GM19467 (cell line): ENCODE data around the gene PNPLA2.

Experiments used
- ATAC-seq: cut with Tn5 transposase; IDR thresholded peaks from one replicate; pipeline ENCODE4 v1.9.1; 2021; ENCODE audit warnings: mild to moderate bottlenecking, moderate library complexity; ENCODE audit not compliant: unreplicated experiment

The PNPLA2 gene

DNA sequence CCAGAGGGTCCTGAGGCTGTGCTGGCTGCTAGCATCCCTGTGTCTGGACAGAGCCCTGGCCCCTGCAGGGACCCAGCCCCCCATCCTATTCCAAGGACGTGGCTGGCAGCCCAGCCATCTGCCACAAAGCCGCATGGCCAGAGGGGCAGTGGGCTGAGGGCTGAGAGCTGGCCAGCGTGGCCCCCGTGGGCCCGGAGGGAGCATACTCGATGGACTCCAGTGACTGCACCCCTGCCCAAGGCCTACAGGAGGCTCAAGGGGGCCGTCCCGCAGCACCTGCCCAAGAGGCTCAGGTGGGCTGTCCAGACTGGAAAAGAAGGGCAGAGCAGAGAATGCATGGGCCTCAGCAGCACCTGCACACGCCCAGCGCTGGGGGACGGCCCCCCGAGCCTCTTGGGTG is 37.1 kb downstream of the PNPLA2 start:
- ATAC-seq: no peak

DNA sequence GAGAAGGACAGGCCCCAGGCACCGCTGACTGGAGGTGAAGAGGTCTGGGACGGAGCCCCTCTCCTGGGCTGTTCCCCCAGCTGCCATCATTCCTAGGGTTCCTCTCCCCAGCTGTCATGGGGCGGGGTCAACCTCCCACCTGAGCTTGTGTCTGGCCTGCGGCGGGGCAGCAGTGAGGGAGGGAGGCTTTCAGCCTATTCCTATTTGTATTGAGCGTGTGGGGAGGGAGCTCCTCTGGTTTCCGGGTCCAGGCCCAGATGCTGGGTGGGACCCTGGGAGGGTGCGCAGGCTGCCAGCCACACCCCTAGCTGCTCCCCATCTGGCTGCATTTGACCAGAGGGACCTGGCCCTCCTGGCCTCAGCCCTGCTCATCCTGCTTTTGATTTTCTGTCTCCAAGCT is 37.7 kb downstream of the PNPLA2 start:
- ATAC-seq: no peak

DNA sequence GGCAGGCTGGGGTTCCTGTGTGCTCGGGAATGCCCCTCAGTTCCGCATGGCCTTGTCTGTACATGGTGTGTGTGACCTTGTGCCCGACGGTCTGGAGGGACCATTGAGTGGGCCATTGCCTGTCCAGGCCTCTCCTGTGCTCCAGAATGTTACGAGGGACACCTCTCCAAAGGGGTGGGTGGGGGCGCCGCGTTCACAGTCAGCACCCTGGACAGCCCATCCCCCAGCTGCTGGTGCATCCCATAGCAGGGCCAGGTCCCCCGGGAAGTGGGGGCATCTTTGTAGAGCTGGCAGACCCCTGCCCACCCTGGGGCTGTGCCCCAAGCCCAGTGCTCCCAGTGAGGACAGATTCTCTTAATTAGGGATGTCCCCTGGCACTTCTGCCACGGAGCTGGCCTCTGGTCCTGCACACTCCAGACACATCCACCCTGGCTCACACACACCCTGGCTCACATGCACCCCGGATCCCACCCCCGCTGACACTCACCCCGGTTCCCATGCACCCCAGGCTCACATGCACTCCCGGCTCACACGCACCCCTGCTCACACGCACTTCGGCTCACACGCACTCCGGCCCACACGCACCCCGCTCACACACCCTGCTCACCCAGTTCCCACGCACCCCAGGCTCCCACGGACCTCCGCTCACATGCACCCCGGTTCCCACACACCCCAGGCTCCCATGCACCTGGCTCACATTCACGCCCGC is 39.5 kb downstream of the PNPLA2 start:
- no peak for ATAC-seq

DNA sequence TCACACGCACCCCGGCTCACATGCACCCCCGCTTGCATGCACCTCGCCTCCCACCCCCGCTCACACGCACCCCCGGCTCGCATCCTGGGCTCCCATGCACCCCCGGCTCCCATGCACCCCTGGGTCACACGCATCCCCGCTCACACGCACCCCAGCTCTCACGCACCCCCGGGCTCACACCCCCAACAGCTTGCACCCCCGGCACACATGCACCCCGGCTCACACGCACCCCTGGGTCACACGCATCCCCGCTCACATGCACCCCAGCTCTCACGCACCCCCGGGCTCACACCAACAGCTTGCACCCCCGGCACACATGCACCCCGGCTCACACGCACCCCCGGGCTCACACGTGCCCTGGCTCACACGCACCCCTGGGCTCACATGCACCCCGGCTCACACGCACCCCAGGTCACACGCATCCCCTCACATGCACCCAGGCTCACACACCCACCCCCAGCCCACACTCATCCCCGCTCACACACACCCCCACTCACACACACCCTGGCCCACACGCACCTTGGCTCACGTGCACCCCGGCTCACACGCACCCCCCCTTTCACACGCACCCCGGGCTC is 40.1 kb downstream of the PNPLA2 start:
- ATAC-seq: no peak

DNA sequence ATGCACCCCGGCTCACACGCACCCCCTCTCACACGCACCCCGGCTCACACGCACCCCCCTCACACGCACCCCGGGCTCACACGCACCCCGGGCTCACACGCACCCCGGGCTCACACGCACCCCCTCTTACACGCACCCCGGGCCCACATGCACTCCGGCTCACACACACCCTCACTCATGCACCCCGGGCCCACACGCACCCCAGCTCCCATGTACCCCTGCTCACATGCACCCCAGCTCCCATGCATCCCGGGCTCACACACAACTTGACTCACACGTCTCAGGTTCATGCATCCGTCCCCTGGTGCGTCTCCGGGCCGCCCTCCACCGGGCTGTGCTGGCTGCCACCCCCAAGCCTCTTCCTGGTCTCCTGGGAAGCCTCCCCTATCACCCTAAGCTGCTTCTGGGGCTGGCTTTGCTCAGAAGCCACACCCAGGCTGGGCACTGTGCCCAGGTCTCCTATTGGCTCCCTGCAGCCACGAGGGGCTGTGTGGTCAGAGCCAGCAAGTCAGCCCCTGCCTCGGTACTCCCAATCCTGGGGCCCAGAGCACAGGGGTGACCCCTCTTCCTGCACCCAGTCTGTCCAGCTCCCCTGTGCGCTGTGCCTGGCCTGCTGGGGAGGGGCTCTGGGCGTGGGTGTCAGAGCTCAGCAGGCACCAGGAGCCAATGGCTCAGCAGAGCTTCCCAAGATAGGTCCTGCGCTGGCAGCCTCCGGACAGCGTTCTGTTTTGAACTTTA is 40.8 kb downstream of the PNPLA2 start:
- no peak for ATAC-seq

DNA sequence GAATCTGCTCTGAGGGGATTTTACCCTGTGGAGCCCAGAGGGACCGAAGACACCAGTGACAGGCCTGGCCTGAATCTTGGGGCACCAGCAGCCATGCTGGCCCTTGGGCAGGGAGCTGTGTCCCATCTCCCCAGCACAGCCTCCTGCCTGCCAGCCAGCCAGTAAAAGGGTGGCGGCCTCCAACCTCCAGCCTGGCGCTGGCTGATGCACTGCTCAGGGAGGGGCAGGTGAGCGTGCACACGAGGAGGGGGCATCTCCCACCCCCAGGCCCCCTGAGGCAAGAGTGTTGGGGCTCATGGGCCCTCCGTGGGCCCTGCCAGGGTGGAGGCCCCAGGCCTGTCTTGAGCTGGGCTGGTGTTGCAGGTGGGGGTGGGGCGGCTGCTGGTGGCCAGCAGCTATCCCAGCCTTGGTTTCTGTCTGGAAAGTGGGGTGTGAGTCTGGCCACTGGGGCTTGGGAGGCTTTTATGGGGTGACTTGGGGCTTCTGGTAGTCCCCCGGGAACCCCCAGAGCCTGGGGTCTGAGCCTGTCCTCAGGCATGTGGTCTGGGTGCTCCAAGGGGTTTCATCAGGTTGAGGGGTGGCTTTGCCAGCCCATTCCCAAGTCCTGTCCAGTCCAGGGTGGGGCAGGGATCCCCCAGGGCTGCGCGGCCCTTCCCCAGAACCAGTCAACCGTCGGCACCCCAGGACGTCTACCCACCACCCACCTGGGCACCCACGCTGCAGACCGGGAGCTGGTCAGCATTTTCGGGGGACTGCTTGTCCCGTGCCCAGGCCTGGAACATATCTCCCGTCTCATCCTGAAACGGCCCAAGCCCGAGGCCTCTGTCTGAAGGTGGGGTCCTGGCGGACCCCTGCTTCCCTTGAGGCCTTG is 41.8 kb downstream of the PNPLA2 start:
- ATAC-seq: no peak

DNA sequence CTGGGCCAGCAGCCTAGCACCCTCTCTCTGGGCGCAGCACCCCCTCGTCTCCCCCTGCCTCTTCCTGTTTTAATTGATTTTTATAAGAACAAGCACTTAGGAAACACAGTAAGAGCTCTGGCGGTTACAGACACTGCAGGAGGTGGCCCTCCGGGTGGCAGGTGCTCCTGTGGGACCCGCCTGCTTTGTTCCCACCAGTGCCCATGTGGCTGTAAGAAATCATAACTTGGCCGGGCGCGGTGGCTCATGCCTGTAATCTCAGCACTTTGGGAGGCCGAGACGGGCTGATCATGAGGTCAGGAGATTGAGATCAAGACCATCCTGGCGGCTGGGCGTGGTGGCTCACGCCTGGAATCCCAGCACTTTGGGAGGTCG is 42.4 kb downstream of the PNPLA2 start:
- ATAC-seq: no peak

DNA sequence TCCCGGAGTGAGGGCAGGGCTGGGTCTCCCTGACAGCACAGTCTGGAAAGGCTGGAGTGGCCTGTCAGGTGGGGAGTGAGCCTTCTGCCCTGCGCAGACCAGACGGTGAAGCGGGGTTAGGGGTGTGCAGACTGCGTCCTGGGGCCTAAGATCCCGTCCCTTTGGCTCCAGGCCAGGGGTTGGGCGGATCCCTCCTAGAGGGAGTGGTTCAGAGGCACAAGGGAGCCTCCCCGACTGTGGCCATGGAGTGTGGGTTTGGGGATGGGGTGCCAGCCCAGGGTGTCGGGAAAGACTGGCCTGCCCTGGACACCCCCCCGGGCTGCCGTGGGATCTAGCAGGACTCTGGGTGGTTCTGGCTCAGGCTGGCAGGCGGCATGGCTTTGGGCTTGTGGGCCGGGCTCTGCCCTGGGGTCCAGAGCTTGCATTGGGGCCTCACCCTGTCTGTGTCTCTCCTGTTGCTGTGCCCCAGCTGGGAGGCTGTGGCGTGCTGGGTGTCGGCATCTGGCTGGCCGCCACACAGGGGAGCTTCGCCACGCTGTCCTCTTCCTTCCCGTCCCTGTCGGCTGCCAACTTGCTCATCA is 43.5 kb downstream of the PNPLA2 start:
- ATAC-seq: no peak

DNA sequence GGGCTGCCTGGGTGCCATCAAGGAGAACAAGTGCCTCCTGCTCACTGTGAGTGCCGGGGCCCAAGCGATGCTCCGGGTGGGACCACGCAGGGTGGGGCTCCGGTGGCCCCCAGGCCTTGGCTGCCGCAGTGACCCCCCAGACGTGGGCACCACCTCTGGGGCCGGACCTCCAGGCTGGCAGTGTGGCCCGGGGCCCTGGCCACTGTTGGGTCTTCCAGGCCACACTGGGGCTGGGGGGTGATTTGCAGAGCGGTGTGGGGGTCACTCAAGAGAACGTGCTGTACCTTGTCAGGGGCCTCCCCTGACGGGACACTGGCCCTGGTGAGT is 43.9 kb downstream of the PNPLA2 start:
- ATAC-seq: no peak

DNA sequence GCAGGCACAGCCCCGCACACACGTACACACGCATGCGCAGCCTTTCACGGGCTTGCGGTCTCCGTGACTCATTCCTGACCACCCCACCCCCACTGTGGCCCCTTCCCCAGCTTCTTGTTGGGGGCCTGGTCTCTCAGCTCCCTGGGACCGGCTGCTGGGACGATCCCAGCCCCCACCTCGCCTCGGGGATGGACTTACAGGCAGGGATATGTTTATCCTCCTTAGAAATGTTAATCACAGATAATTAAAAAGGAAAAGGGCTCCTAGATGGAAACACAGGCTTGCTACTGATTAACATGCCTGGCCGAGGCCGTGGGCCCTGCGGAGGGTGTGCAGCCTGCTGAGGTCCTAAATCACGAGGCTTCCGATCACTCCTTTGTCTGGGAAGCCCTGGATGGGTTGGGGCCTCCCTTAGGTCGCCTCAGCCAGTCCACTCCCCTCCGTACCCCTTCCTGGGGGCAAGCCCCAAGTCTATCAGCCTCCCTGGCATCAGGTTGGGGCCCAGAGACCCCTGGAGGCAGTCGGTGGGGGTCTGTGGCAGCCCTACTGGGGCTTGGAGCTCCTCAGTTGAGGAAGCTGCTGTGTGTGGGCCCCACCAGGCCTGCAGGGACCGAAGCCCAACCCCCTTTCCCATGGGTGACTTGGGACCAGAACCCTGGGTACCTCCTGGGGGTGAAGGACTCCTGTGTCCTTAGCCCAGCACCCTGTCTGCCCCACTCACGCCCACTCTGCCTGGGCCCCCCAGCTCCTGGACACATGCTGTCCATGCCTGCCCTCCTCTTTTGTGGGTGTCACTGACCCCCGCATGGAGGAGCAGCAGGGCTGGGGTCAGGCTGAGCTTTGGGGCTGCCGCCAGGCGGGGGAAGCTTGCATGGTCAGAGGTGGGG is 44.6 kb downstream of the PNPLA2 start:
- ATAC-seq: no peak

DNA sequence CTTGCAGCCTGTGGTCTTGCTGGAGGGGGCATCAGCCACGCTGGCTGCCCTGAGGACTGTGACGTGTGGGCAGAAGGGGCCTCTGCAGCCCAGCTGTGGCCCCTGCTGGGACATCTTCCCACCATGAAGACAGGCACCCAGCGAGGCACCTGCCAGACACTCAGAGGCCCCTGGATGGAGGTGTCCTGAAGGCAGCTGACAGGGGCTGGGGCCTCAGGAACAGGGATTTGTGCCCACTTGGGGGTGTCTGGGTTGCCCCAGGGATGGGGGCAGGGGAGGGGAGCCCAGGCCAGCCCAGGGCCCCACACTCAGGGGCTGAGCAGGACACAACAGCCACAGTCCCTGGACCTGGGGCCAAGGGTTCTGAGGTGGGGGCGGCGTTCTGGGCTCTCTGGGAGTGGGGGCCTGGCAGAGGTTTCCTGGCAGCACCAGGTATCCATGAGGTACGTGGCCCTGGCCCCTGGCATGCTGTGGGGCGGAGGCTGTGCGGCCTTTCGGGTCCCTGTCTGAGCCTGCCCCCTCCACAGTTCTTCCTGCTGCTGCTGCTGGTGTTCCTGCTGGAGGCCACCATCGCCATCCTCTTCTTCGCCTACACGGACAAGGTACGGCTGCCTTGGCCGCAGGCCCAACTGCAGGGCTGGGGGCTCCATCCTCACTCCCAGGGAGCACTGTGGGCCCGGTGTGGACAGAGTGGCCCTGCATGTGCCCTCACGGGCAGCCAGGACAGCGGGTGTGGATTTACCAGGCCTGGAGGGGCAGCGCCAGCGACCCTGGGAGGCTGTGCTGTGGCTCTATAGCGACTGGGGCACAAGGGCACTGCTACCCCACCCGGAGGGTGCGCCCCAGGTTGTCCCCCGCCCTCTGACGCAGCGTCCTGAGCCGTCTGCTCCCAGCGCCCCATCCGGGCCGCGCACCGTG is 45.5 kb downstream of the PNPLA2 start:
- no peak for ATAC-seq

DNA sequence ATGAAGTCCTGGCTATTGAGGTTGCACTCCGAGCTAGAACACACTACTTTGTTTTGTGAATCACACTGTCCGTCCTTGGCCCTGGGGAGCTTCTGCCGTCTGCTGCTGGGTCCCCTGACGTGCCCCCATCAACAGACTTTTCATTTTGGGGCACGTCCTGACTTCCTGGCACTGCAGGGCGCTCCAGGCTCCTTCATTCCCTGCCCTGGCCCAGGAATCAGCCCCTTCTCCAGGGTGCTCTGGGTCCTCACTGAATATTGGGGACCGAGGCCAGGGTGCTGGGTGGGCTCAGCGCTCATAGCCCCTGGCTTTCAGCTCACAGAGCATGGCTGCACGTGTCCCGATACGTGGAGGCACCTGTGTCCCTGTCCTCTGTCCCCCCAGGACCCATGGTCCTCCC is 46.2 kb downstream of the PNPLA2 start:
- ATAC-seq: no peak

DNA sequence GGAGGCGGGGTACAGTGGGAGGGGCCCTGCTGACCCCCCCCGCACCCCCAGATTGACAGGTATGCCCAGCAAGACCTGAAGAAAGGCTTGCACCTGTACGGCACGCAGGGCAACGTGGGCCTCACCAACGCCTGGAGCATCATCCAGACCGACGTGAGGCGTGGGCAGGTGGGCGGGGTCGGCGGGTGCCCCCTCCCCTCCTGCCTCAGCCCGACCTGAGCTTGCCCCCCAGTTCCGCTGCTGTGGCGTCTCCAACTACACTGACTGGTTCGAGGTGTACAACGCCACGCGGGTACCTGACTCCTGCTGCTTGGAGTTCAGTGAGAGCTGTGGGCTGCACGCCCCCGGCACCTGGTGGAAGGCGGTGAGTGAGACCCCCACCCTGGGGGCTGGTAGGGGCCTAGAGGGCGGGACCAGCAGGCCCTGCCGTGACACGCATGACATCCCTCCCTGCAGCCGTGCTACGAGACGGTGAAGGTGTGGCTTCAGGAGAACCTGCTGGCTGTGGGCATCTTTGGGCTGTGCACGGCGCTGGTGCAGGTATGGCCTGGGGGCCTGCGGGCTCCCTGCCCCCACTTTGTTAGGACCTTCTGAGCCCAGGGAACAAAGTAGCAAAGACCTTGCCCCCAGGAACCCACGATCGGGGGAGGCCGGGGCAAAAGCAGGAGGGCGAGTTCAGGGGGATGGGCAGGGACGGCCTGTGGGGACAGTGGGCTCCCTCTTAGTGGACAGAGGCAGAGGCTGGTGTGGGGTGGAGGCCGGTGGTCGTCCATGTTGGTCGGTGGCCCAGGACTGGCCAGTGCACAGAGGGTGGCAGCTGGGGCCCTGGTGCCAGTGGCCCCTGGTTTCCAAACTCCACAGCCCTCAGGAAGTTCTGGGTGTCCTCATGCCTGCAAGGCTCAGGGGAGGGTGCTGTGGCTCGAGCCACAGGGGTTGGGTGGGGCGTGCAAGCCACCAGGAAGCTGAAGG is 47.0 kb downstream of the PNPLA2 start:
- ATAC-seq: no peak

DNA sequence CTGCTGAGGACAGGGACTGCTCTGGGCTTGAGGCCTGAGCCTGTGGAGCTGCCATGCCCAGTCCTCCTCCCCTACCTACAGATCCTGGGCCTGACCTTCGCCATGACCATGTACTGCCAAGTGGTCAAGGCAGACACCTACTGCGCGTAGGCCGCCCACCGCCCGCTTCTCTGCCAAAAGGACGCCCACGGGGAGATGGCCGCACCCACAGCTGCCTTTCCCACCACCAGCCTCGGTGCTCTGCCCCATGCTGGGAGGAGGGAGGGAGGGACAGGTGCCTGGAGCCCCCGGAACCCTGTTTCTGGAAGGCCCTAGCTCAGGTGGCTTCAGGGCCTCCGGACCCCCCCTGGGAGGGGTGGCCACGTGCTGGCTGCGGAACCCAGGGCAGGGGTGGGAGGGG is 47.8 kb downstream of the PNPLA2 start:
- ATAC-seq: no peak

DNA sequence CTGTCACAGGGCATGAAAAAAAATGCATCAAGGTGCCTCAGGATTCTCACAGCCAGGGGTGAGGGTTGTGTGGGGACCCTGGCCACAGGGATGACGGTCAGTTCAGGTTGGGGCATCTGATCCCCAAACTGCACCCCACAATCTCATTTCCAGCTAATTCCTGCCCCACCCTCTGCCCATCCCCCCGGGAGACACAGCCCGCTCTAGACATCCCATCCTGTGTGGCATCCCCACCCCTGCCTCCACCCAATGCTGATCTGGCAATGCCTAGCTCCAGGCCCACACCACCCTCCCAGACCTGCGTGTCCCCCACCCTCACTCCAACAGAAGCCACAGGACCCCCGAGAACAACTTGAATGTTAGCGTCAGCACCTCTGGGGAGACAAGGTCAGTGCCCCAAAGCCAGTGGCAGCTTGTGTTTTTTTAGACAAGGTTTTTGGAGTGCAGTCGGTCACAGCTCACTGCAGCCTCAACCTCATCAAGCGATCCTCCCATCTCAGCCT is 49.2 kb downstream of the PNPLA2 start:
- no peak for ATAC-seq

DNA sequence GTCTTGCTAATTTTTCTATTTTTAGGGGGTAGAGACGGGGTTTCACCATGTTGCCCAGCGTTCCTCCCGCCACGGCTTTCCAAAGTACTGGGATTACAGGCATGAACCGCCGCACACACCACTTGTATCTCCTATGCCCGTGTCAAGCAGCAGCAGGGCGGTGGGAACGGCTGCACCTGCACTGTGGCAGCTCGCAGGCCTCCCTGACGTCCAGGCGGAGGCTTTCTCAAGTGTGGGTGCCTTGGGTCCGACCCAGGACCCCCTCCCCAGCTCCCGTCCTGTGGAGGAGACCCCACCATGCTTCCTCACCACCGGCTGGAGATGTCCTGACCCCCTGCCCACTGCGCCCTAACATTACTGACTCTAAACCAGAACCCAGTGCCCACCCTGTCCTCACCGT is 49.7 kb downstream of the PNPLA2 start:
- ATAC-seq: no peak

DNA sequence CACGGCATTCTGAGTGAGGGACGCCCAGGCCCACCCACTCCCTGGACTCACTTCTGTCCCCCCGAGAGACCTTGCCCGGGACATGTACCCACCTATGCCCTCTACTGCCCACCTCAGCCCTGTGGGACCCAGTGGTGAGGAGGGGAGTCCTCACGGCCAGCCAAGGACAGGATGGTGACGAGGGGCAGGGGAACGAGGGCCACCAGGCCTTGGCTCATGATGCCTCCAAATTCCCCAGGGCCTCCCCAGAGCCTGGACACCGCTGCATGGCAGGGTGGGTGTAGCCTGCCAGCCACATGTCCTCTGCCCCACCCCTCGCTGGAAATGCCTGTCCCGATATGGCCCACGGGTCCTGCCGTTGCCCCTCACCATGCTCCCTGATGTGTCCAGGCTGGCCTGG is 50.1 kb downstream of the PNPLA2 start:
- ATAC-seq: no peak
